SK-N-SH (cell line): ENCODE data around the gene MINDY4. TPM values are rescaled to one million over a fixed set of nuclear protein-coding genes. Genes with fewer than 3 reads are reported as not detected.

Experiments used
- CTCF ChIA-PET: fragments of 300-600, 350-600 bp; formaldehyde crosslinking; extraction: SDS; loops from one replicate; lab custom pipeline; 2021; lab: Yijun Ruan, JAX
- POLR2A ChIA-PET: fragments of 350-600 bp; sonication (Branson Sonifier 250); formaldehyde crosslinking; extraction: SDS; loops from one replicate; lab custom pipeline; 2020; ENCODE audit warnings: antibody characterized with exemption, inconsistent platforms; lab: Yijun Ruan, JAX
- DNase-seq: peaks from one replicate; pipeline ENCODE4 v3.0.0; 2012
- H2AFZ ChIP-seq: fragments of 200-600 bp; sonication (generic); 2 replicates; pipeline ENCODE4 v1.8.1; 2016; ENCODE audit warnings: antibody characterized with exemption, mild to moderate bottlenecking, low read depth
- H3F3A ChIP-seq: fragments of 200-600 bp; sonication (generic); replicated peaks from 2 replicates; pipeline ENCODE3; 2016; ENCODE audit warnings: antibody characterized with exemption, mild to moderate bottlenecking; ENCODE audit not compliant: insufficient read depth
- H3K27ac ChIP-seq, 2 experiments: fragments of 200-500 bp in 1 of 2; fragments of 200-600 bp in 1 of 2; sonication (Bioruptor generic) in 1 of 2; sonication (generic), shearing (Covaris generic) in 1 of 2; 2 replicates each; pipeline versions ENCODE4 v1.5.1 to v1.6.1; 2014 to 2016; ENCODE audit warnings: low read depth in 2 of 2, inconsistent platforms in 1 of 2, low read length in 1 of 2, mild to moderate bottlenecking in 1 of 2, mixed read lengths in 1 of 2
- H3K27me3 ChIP-seq: fragments of 200-600 bp; sonication (generic), shearing (Covaris generic); 2 replicates; pipeline ENCODE4 v1.6.1; 2016; ENCODE audit warnings: mixed run types; ENCODE audit not compliant: insufficient read depth
- H3K36me3 ChIP-seq, 2 experiments: fragments of 200-500 bp in 1 of 2; fragments of 200-600 bp in 1 of 2; sonication (Bioruptor generic) in 1 of 2; sonication (generic) in 1 of 2; replicated peaks in 1 of 2; 2 replicates each; pipeline versions ENCODE3 to v1.5.1; 2014 to 2016; ENCODE audit warnings: low read length in 1 of 2, mild to moderate bottlenecking in 1 of 2; ENCODE audit not compliant: insufficient read depth in 2 of 2, control insufficient read depth in 1 of 2
- H3K4me1 ChIP-seq, 2 experiments: fragments of 200-500 bp in 1 of 2; fragments of 200-600 bp in 1 of 2; sonication (Bioruptor generic) in 1 of 2; sonication (generic), shearing (Covaris generic) in 1 of 2; 2 replicates each; pipeline versions ENCODE4 v1.5.1 to v1.6.1; 2014 to 2016; ENCODE audit warnings: low read depth in 1 of 2, low read length in 1 of 2, mixed run types in 1 of 2; ENCODE audit not compliant: insufficient read depth in 2 of 2, control insufficient read depth in 1 of 2
- H3K4me2 ChIP-seq: fragments of 200-600 bp; sonication (generic), shearing (Covaris generic); 2 replicates; pipeline ENCODE4 v1.6.1; 2017; ENCODE audit warnings: mixed run types
- H3K4me3 ChIP-seq, 2 experiments: fragments of 200-500 bp in 1 of 2; fragments of 200-600 bp in 1 of 2; sonication (Bioruptor generic) in 1 of 2; sonication (generic), shearing (Covaris generic) in 1 of 2; 2 replicates each; pipeline versions ENCODE4 v1.5.1 to v1.8.1; 2014 to 2016; ENCODE audit warnings: low read depth in 2 of 2, inconsistent platforms in 1 of 2, low read length in 1 of 2, mild to moderate bottlenecking in 1 of 2, mixed read lengths in 1 of 2, moderate library complexity in 1 of 2
- H3K79me2 ChIP-seq: fragments of 200-600 bp; sonication (generic); 2 replicates; pipeline ENCODE4 v1.8.1; 2017; ENCODE audit warnings: mild to moderate bottlenecking; ENCODE audit not compliant: insufficient read depth
- H3K9ac ChIP-seq: fragments of 200-600 bp; sonication (generic); 2 replicates; pipeline ENCODE4 v1.6.1; 2017; ENCODE audit warnings: mixed run types
- H3K9me2 ChIP-seq: fragments of 200-600 bp; sonication (generic); 2 replicates; pipeline ENCODE4 v1.6.1; 2017; ENCODE audit warnings: mixed run types
- H3K9me3 ChIP-seq: fragments of 200-600 bp; sonication (generic); 2 replicates; pipeline ENCODE4 v1.6.1; 2017; ENCODE audit warnings: mixed run types, mild to moderate bottlenecking, moderate library complexity
- H4K20me1 ChIP-seq: fragments of 200-600 bp; sonication (generic); 2 replicates; pipeline ENCODE4 v1.6.1; 2017; ENCODE audit warnings: mild to moderate bottlenecking, mixed run types; ENCODE audit not compliant: insufficient read depth
- EZH2phosphoT487 ChIP-seq: fragments of 200-600 bp; sonication (generic); IDR thresholded peaks from 2 replicates; pipeline ENCODE4 v1.6.1; 2017; ENCODE audit warnings: low read depth, mixed run types, mild to moderate bottlenecking, antibody characterized with exemption, moderate library complexity, borderline replicate concordance
- FOXJ3 ChIP-seq: sonication (generic); formaldehyde crosslinking; IDR thresholded peaks from 2 replicates; pipeline ENCODE4 v1.5.1; 2020; ENCODE audit warnings: mild to moderate bottlenecking, missing genetic modification reagents
- GABPA ChIP-seq: IDR thresholded peaks from 2 replicates; pipeline ENCODE4 v1.4.0; 2012; ENCODE audit warnings: low read depth, mild to moderate bottlenecking
- GATA2 ChIP-seq: sonication (generic); formaldehyde crosslinking; IDR thresholded peaks from 2 replicates; pipeline ENCODE4 v1.5.0; 2020; ENCODE audit warnings: mild to moderate bottlenecking, missing genetic modification reagents
- MEF2A ChIP-seq: IDR thresholded peaks from 2 replicates; pipeline ENCODE4 v1.4.0; 2012; ENCODE audit warnings: low read depth, borderline replicate concordance
- MXI1 ChIP-seq: IDR thresholded peaks from 2 replicates; pipeline ENCODE4 v1.6.1; 2012; ENCODE audit warnings: mild to moderate bottlenecking, low read depth, low read length, improper control_type of control experiment
- POLR2AphosphoS5 ChIP-seq: IDR thresholded peaks from 2 replicates; pipeline ENCODE4 v1.6.1; 2012; ENCODE audit warnings: low read depth, low read length
- REST ChIP-seq: IDR thresholded peaks from 2 replicates; pipeline ENCODE4 v1.6.1; 2012; ENCODE audit warnings: mild to moderate bottlenecking, low read depth, low read length, moderate library complexity
- RFX5 ChIP-seq: IDR thresholded peaks from 2 replicates; pipeline ENCODE4 v1.6.1; 2012; ENCODE audit warnings: mild to moderate bottlenecking, improper control_type of control experiment, low read length
- RXRA ChIP-seq: IDR thresholded peaks from 2 replicates; pipeline ENCODE4 v1.4.0; 2012; ENCODE audit warnings: low read depth, mild to moderate bottlenecking, borderline replicate concordance
- SIN3A ChIP-seq: IDR thresholded peaks from 2 replicates; pipeline ENCODE4 v1.6.1; 2012; ENCODE audit warnings: low read depth, mild to moderate bottlenecking, low read length, moderate library complexity, borderline replicate concordance
- SMC3 ChIP-seq: IDR thresholded peaks from 2 replicates; pipeline ENCODE4 v1.6.1; 2012; ENCODE audit warnings: low read depth, low read length, improper control_type of control experiment
- TEAD4 ChIP-seq: IDR thresholded peaks from 2 replicates; pipeline ENCODE4 v1.4.0; 2012; ENCODE audit warnings: mild to moderate bottlenecking, borderline replicate concordance; ENCODE audit not compliant: insufficient read depth
- WGBS: methylation state at CpG from one replicate; pipeline ENCODE4 v1.1.6; 2017; ENCODE audit warnings: low lambda C conversion rate; 5-methylcytosine and 5-hydroxymethylcytosine counted together
- polyA plus RNA-seq, 3 experiments: library from polyadenylated mRNA; depleted of rRNA; stranded (reverse); fragments of >200 nt; gene quantifications; 2 replicates each; pipeline ENCODE4 v1.2.3, GENCODE V29; 2012
- TF ChIP-seq, protein P1 (sequence below): IDR thresholded peaks from 2 replicates; pipeline ENCODE4 v1.4.0; 2012; ENCODE audit warnings: low read depth, borderline replicate concordance

The MINDY4 gene
- polyA plus RNA-seq, 1 of the 3 experiments (the other 2 are of a cell fraction): 1.8 TPM

DNA sequence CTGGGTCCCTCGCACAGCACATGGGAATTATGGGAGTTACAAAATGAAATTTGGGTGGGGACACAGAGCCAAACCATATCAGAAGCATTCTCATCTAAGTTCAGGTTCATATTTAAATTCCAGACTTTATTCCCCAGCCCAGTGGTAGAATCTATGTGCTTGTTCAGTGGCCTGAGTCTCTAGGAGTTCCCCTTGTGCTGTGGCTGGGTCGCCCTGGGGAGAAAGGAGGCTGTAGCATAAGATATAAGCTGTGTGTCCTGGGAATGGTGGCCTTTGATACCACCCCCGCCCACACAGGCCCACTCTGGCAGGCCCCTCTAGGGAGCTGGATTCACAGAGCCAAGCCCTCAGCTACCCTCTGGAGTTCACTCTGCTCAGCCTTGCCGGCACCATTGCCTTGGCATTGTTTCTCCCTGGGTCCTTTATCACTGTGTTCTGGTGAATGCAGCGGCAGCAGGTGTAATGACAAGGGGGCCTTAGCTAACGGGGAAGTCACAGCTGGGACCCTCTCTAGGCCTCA lies 64.2 kb downstream of the MINDY4 start:
- WGBS: 74% methylated on average over 6 of the region's 6 CpGs
- H3K4me2 ChIP-seq: no peak overlapping the region
- H2AFZ ChIP-seq: no peak overlapping the region
- H3K9ac ChIP-seq: no peak overlapping the region
- H3K27ac ChIP-seq: no peak overlapping the region
- H3K27me3 ChIP-seq: no peaks in the 10 kb centered on the region
- no peaks in the 10 kb centered on the region for H4K20me1 ChIP-seq
- H3F3A ChIP-seq: no peaks in the 10 kb centered on the region
- POLR2A ChIA-PET: interaction anchor here (0.6 kb wide), 1 partner anchor 8 kb away, joined by 3 read pairs; no protein-coding TSS in a partner anchor
- no peak overlapping the region for H3K4me3 ChIP-seq
- CTCF ChIA-PET: interaction anchor here (1.7 kb wide), 1 partner anchor 287 kb away, joined by 4 read pairs; no protein-coding TSS in a partner anchor
- no peaks in the 10 kb centered on the region for H3K9me3 ChIP-seq
- H3K36me3 ChIP-seq: peaks cover 0 to 11% of the 10 kb centered on the region in 2 experiments
- H3K79me2 ChIP-seq: no peaks in the 10 kb centered on the region
- no peak for DNase-seq
- H3K4me1 ChIP-seq: no peaks in the 10 kb centered on the region
- no peaks in the 10 kb centered on the region for H3K9me2 ChIP-seq
- no peak for TF ChIP-seq POLR2AphosphoS5
- no peak for TF ChIP-seq RXRA
- TF ChIP-seq TEAD4: no peak
- no peak for TF ChIP-seq SIN3A
- TF ChIP-seq, protein P1, sequence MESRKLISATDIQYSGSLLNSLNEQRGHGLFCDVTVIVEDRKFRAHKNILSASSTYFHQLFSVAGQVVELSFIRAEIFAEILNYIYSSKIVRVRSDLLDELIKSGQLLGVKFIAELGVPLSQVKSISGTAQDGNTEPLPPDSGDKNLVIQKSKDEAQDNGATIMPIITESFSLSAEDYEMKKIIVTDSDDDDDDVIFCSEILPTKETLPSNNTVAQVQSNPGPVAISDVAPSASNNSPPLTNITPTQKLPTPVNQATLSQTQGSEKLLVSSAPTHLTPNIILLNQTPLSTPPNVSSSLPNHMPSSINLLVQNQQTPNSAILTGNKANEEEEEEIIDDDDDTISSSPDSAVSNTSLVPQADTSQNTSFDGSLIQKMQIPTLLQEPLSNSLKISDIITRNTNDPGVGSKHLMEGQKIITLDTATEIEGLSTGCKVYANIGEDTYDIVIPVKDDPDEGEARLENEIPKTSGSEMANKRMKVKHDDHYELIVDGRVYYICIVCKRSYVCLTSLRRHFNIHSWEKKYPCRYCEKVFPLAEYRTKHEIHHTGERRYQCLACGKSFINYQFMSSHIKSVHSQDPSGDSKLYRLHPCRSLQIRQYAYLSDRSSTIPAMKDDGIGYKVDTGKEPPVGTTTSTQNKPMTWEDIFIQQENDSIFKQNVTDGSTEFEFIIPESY: no peak
- TF ChIP-seq MXI1: no peak
- TF ChIP-seq GABPA: no peak
- no peak for TF ChIP-seq FOXJ3 (CRISPR knock-in tag)
- no peak for TF ChIP-seq REST
- no peak for TF ChIP-seq MEF2A
- TF ChIP-seq EZH2phosphoT487: no peak
- TF ChIP-seq GATA2: no peak
- TF ChIP-seq SMC3: no peak
- no peak for TF ChIP-seq RFX5
- TF ChIP-seq, all 33 proteins: peak for 0
